H1 (cell line): ENCODE measurements around the gene BRD1.

Source experiments
- JUND ChIP-seq: IDR thresholded peaks from 2 replicates; pipeline ENCODE4 v1.6.1; 2011; ENCODE audit warnings: mild to moderate bottlenecking, improper control_type of control experiment, low read length
- RAD21 ChIP-seq, 2 experiments: IDR thresholded peaks in 1 of 2; conservative IDR thresholded peaks in 1 of 2; 2 replicates each; pipeline ENCODE4 v1.6.1; 2011; ENCODE audit warnings: low read depth in 2 of 2, low read length in 2 of 2, improper control_type of control experiment in 1 of 2, inconsistent platforms in 1 of 2, mild to moderate bottlenecking in 1 of 2, moderate library complexity in 1 of 2
- SP1 ChIP-seq: IDR thresholded peaks from 2 replicates; pipeline ENCODE4 v1.6.1; 2011; ENCODE audit warnings: low read depth, low read length

DNA sequence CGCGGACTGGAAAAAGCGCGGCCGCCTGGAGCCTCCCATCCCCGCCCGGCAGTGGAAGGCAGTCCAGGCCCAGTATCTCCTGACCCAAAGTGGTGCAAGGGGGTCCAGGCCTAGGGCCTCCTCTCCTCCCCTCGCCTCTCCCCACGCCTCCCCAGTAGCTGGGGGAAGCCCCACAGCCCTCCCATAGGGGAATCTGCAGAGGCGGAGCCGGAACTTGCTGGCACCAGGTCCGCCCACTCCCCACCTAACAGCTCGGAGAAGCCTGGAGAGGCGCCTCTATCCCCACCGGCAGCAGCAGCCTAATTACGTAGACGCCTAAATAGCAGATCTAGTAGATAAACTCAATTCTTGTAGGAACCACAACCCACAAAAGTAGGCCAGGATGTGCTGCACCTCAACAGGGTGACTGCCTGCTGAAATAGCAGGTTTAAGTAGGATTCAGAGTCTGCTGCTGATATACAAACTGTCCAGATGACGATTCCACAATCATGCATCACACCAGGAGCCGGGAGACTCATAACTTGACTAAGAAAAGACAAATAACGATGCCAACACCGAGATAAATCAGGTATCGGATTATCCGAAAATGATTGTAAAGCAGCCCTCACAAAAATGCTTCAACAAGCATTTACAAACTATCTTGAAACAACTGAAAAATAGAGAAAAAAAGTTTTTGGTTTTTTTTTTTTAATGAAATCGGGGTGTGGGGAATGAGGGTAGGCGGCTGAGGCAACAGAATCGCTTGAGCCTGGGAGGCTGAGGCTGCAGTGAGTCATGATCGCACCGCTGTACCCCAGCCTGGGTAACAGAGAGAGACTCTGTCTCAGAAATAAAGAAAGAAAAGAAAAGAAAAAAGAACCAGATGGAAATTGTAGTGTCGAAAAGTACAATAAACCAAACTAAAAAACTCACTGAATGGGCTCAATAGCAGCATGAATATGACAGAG, 11.4 kb upstream of the BRD1 start:
- no peak for TF ChIP-seq RAD21 (IDR thresholded peaks at IDR 0.05 in 1 of 2, conservative IDR thresholded peaks at IDR 0.05 in 1 of 2; ENCODE audit: low read depth in 2 of 2, low read length in 2 of 2)
- TF ChIP-seq SP1 = no peak
- TF ChIP-seq JUND = no peak
